NCI-H2196 (cell line): ENCODE results near the gene WDR88.

Source experiments
- DNase-seq: peaks from one replicate; lab custom pipeline; 2025; ENCODE audit not compliant: unreplicated experiment; lab: John Stamatoyannopoulos, UW

Gene WDR88

GRCh38 chr19:33132021-33132420 is at the start of gene WDR88:
Gene WDR88 (plus strand): TSS chr19:33132114. CDS start chr19:33132170, 56 bp downstream.
- no peak for DNase-seq

- DNase-seq: no peak
Measured at GRCh38 chr19:33085570-33086128, 46.3 kb upstream of the WDR88 start.

- no peak for DNase-seq
Measured at GRCh38 chr19:33086955-33087354, 45.0 kb upstream of the WDR88 start.

GRCh38 chr19:33089010-33089409 is 42.9 kb upstream of the WDR88 start:
- DNase-seq: no peak

GRCh38 chr19:33090179-33090578 is 41.7 kb upstream of the WDR88 start:
- DNase-seq: no peak

- no peak for DNase-seq
Measured at GRCh38 chr19:33093420-33094210, 38.3 kb upstream of the WDR88 start.

- no peak for DNase-seq
Measured at GRCh38 chr19:33094436-33095067, 37.4 kb upstream of the WDR88 start.

- no peak for DNase-seq
Measured at GRCh38 chr19:33096005-33096404, 35.9 kb upstream of the WDR88 start.

- DNase-seq: peak; percentile 56
Measured at GRCh38 chr19:33098055-33098534, 33.8 kb upstream of the WDR88 start.

GRCh38 chr19:33100894-33101644 is 30.8 kb upstream of the WDR88 start:
- DNase-seq: no peak

- no peak for DNase-seq
Measured at GRCh38 chr19:33102893-33103292, 29.0 kb upstream of the WDR88 start.

GRCh38 chr19:33108161-33108560 is 23.8 kb upstream of the WDR88 start:
- no peak for DNase-seq

- DNase-seq: no peak
Measured at GRCh38 chr19:33110137-33110910, 21.6 kb upstream of the WDR88 start.

- DNase-seq: no peak
Measured at GRCh38 chr19:33111587-33111986, 20.3 kb upstream of the WDR88 start.

- DNase-seq: no peak
Measured at GRCh38 chr19:33114312-33114711, 17.6 kb upstream of the WDR88 start.

GRCh38 chr19:33117501-33117900 is 14.4 kb upstream of the WDR88 start:
- DNase-seq: no peak

- DNase-seq: no peak
Measured at GRCh38 chr19:33118643-33119042, 13.3 kb upstream of the WDR88 start.

GRCh38 chr19:33124207-33125098 is 7.5 kb upstream of the WDR88 start:
- no peak for DNase-seq

GRCh38 chr19:33125929-33126388 is 6.0 kb upstream of the WDR88 start:
- DNase-seq: peak; percentile 50
